Natural killer cell (primary cell): ENCODE data around the gene POU2F1. TPM values are rescaled to one million over a fixed set of nuclear protein-coding genes. Genes with fewer than 3 reads are reported as not detected.
A peak's percentile ranks its signal among the peaks of the same experiment; 100 is the strongest.

ENCODE experiments used
- ATAC-seq, 3 donors: fragments of 150-1000 bp in 2 of 3; fragments of 200-7000 bp in 1 of 3; cut with Tn5 transposase; 1 replicate in 1 of 3; 2 replicates in 2 of 3; pipeline ENCODE4 v1.10.0; 2021; ENCODE audit warnings: mild to moderate bottlenecking in 2 of 3, moderate library complexity in 2 of 3
- DNase-seq, 2 donors: peaks; one replicate each; pipeline versions ENCODE4 v3.0.0 to v3.0.0-alpha.2; 2013 to 2021; ENCODE audit warnings: mixed read lengths in 1 of 2
- H3K27ac ChIP-seq: one replicate; pipeline ENCODE4 v1.5.1; 2013; ENCODE audit warnings: mild to moderate bottlenecking, low read length
- H3K27me3 ChIP-seq: one replicate; pipeline ENCODE4 v1.6.1; 2013; ENCODE audit warnings: low read length; ENCODE audit not compliant: control insufficient read depth, insufficient read depth
- H3K36me3 ChIP-seq: one replicate; pipeline ENCODE4 v1.6.1; 2013; ENCODE audit warnings: low read length; ENCODE audit not compliant: control insufficient read depth, insufficient read depth
- H3K4me1 ChIP-seq: one replicate; pipeline ENCODE4 v1.6.1; 2013; ENCODE audit warnings: low read length; ENCODE audit not compliant: control insufficient read depth, insufficient read depth
- H3K4me3 ChIP-seq: one replicate; pipeline ENCODE4 v1.5.1; 2013; ENCODE audit warnings: low read length
- H3K9me3 ChIP-seq: one replicate; pipeline ENCODE4 v1.6.1; 2013; ENCODE audit warnings: low read length; ENCODE audit not compliant: control insufficient read depth, insufficient read depth
- H3K27ac Mint-ChIP-seq, 2 donors: one replicate each; pipeline ENCODE4 v1.8.0; 2022; ENCODE audit warnings: mild to moderate bottlenecking in 2 of 2, mixed read lengths in 2 of 2, moderate library complexity in 1 of 2
- H3K27me3 Mint-ChIP-seq, 2 donors: one replicate each; pipeline ENCODE4 v1.8.0; 2022; ENCODE audit warnings: low read depth in 2 of 2, mixed read lengths in 2 of 2
- H3K36me3 Mint-ChIP-seq: one replicate; pipeline ENCODE4 v1.8.0; 2022; ENCODE audit warnings: mixed read lengths
- H3K4me1 Mint-ChIP-seq, 2 donors: one replicate each; pipeline ENCODE4 v1.8.0; 2022; ENCODE audit warnings: mixed read lengths in 2 of 2
- H3K4me3 Mint-ChIP-seq: one replicate; pipeline ENCODE4 v1.8.0; 2022; ENCODE audit warnings: mild to moderate bottlenecking, moderate library complexity, mixed read lengths
- H3K9me3 Mint-ChIP-seq, 2 donors: one replicate each; pipeline ENCODE4 v1.8.0; 2022; ENCODE audit warnings: mixed read lengths in 2 of 2
- CTCF ChIP-seq: fragments of 200-600 bp; IDR thresholded peaks from one replicate; pipeline ENCODE4 v1.8.0; 2022; ENCODE audit warnings: antibody characterized with exemption
- WGBS: methylation state at CpG from one replicate; pipeline ENCODE4 v1.1.7; 2013; ENCODE audit warnings: missing lambda C conversion rate; ENCODE audit not compliant: insufficient coverage; 5-methylcytosine and 5-hydroxymethylcytosine counted together
- intact Hi-C: fragments of 100-400 bp; cut with micrococcal nuclease; formaldehyde crosslinking; loops from one replicate; pipeline ENCODE4 v1.14.2; 2022
- total RNA-seq, 4 donors: library from RNA; stranded (reverse); fragments of 120-200 nt in 1 of 4; gene quantifications; one replicate each; pipeline versions ENCODE4 v1.2.3 to v1.2.4, GENCODE V29; 2013 to 2022

POU2F1 gene
- total RNA-seq, 3 donors from 2014 or later (not counting 1 experiment from before 2014, with no cell fraction given) = 39.8 to 44.6 (median 40.9) TPM

- ATAC-seq = peak in 1 of 3 donors; percentile 2
- no peaks in the 10 kb centered on the region for H3K9me3 ChIP-seq
- H3K4me1 ChIP-seq = peaks cover 78% of the 10 kb centered on the region
- peaks cover 57% of the 10 kb centered on the region for H3K36me3 ChIP-seq
- H3K27ac ChIP-seq = peak overlapping the region; percentile 98
- peaks cover 85 to 89% of the 10 kb centered on the region in 2 donors for H3K4me1 Mint-ChIP-seq
- peak overlapping the region; percentile 91 to 100 for H3K27ac Mint-ChIP-seq
- no peak overlapping the region for H3K4me3 ChIP-seq
- no peak for TF ChIP-seq CTCF
- intact Hi-C loops = loop anchor here (1.0 to 2.0 kb wide), 2 partner anchors 60 to 207 kb away; no protein-coding TSS in a partner anchor
- H3K27me3 Mint-ChIP-seq = no peaks in the 10 kb centered on the region
- no peaks in the 10 kb centered on the region for H3K9me3 Mint-ChIP-seq
- H3K36me3 Mint-ChIP-seq = peaks cover 17% of the 10 kb centered on the region
- H3K27me3 ChIP-seq = no peaks in the 10 kb centered on the region
- peak overlapping the region; percentile 85 for H3K4me3 Mint-ChIP-seq
- 50% methylated on average over 2 of the region's 2 CpGs for WGBS
- DNase-seq = peak in 1 of 2 donors; percentile 19
Observed at GRCh38 chr1:167429612-167430011, 208.9 kb downstream of the POU2F1 start.

GRCh38 chr1:167430134-167430848, 209.6 kb downstream of the POU2F1 start:
- H3K27me3 Mint-ChIP-seq = no peaks in the 10 kb centered on the region
- Histone ChIP-seq H3K36me3 (peaks cover 59% of the 10 kb centered on the region), H3K4me1 (peaks cover 82% of the 10 kb centered on the region), H3K4me3 (no peak overlapping the region), H3K9me3 (no peaks in the 10 kb centered on the region), H3K27me3 (no peaks in the 10 kb centered on the region), H3K27ac (peak overlapping the region; percentile 98)
- intact Hi-C loops = loop anchor here (1.0 to 2.0 kb wide), 2 partner anchors 59 to 207 kb away; no protein-coding TSS in a partner anchor
- 39% methylated on average over 17 of the region's 17 CpGs for WGBS
- H3K36me3 Mint-ChIP-seq = peaks cover 17% of the 10 kb centered on the region
- H3K4me1 Mint-ChIP-seq = peaks cover 87 to 89% of the 10 kb centered on the region in 2 donors
- peak overlapping the region; percentile 91 to 100 for H3K27ac Mint-ChIP-seq
- DNase-seq (peak; percentile 52 to 58), ATAC-seq (peak; percentile 20 to 50 (median 21))
- peak overlapping the region; percentile 85 for H3K4me3 Mint-ChIP-seq
- no peak for TF ChIP-seq CTCF
- no peaks in the 10 kb centered on the region for H3K9me3 Mint-ChIP-seq

- Mint-ChIP-seq H3K9me3 (no peaks in the 10 kb centered on the region), H3K4me3 (peak overlapping the region; percentile 85), H3K4me1 (peaks cover 90 to 95% of the 10 kb centered on the region in 2 donors), H3K27ac (peak overlapping the region; percentile 91 to 100), H3K27me3 (no peaks in the 10 kb centered on the region), H3K36me3 (peaks cover 17% of the 10 kb centered on the region)
- Histone ChIP-seq H3K36me3 (peaks cover 64% of the 10 kb centered on the region), H3K4me1 (peaks cover 85% of the 10 kb centered on the region), H3K4me3 (no peak overlapping the region), H3K27me3 (no peaks in the 10 kb centered on the region), H3K27ac (peak overlapping the region; percentile 98), H3K9me3 (no peaks in the 10 kb centered on the region)
- no peak for TF ChIP-seq CTCF
- peak; percentile 52 to 76 (median 59) for ATAC-seq
- 38% methylated on average over 10 of the region's 10 CpGs for WGBS
- DNase-seq = peak; percentile 45 to 61
- intact Hi-C loops = loop anchor here (1.0 to 2.0 kb wide), 2 partner anchors 58 to 208 kb away; no protein-coding TSS in a partner anchor
Observed at GRCh38 chr1:167430849-167431242, 210.2 kb downstream of the POU2F1 start.
